Liver (tissue), 3 donors: ENCODE results near the gene UNKL.

Experiments used
- EGR1 ChIP-seq, 2 donors: IDR thresholded peaks; 2 replicates each; pipeline ENCODE4 v1.6.1; 2016 to 2018; ENCODE audit warnings: antibody characterized with exemption in 2 of 2, low read depth in 2 of 2
- FOXA1 ChIP-seq: IDR thresholded peaks from 2 replicates; pipeline ENCODE4 v1.6.1; 2016; ENCODE audit warnings: antibody characterized with exemption
- HNF4A ChIP-seq, 2 donors: conservative IDR thresholded peaks; 2 replicates each; pipeline ENCODE4 v1.6.1; 2016; ENCODE audit warnings: antibody characterized with exemption in 2 of 2, mild to moderate bottlenecking in 2 of 2
- RAD21 ChIP-seq, 2 donors: IDR thresholded peaks; 2 replicates each; pipeline ENCODE4 v1.6.1; 2016; ENCODE audit warnings: antibody characterized with exemption in 2 of 2, mild to moderate bottlenecking in 2 of 2
- RXRA ChIP-seq, 2 donors: IDR thresholded peaks; 2 replicates each; pipeline ENCODE4 v1.6.1; 2017 to 2018; ENCODE audit warnings: antibody characterized with exemption in 2 of 2, mild to moderate bottlenecking in 1 of 2
- SP1 ChIP-seq: IDR thresholded peaks from 2 replicates; pipeline ENCODE4 v1.6.1; 2018; ENCODE audit warnings: antibody characterized with exemption, mild to moderate bottlenecking
- TAF1 ChIP-seq: conservative IDR thresholded peaks from 2 replicates; pipeline ENCODE4 v1.6.1; 2016; ENCODE audit warnings: antibody characterized with exemption, mild to moderate bottlenecking
- YY1 ChIP-seq: IDR thresholded peaks from 2 replicates; pipeline ENCODE4 v1.6.1; 2016; ENCODE audit warnings: antibody characterized with exemption, mild to moderate bottlenecking
- TF ChIP-seq, protein P1 (sequence below): fragments of 150-350 bp; IDR thresholded peaks from 2 replicates; pipeline ENCODE4 v1.5.1; 2017; ENCODE audit warnings: improper control_type of control experiment, low read depth, low read length; ENCODE audit not compliant: missing input control
- TF ChIP-seq, protein P2 (sequence below): IDR thresholded peaks from 2 replicates; pipeline ENCODE4 v1.6.1; 2016; ENCODE audit warnings: antibody characterized with exemption
- TF ChIP-seq, protein P3 (sequence below): IDR thresholded peaks from 2 replicates; pipeline ENCODE4 v1.6.1; 2016; ENCODE audit warnings: antibody characterized with exemption, mild to moderate bottlenecking
- donor health status: healthy.
- donor health status: healthy.

- TF ChIP-seq, protein P1, sequence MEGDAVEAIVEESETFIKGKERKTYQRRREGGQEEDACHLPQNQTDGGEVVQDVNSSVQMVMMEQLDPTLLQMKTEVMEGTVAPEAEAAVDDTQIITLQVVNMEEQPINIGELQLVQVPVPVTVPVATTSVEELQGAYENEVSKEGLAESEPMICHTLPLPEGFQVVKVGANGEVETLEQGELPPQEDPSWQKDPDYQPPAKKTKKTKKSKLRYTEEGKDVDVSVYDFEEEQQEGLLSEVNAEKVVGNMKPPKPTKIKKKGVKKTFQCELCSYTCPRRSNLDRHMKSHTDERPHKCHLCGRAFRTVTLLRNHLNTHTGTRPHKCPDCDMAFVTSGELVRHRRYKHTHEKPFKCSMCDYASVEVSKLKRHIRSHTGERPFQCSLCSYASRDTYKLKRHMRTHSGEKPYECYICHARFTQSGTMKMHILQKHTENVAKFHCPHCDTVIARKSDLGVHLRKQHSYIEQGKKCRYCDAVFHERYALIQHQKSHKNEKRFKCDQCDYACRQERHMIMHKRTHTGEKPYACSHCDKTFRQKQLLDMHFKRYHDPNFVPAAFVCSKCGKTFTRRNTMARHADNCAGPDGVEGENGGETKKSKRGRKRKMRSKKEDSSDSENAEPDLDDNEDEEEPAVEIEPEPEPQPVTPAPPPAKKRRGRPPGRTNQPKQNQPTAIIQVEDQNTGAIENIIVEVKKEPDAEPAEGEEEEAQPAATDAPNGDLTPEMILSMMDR, result no peak
- TF ChIP-seq, protein P2, sequence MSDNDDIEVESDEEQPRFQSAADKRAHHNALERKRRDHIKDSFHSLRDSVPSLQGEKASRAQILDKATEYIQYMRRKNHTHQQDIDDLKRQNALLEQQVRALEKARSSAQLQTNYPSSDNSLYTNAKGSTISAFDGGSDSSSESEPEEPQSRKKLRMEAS, result no peak
- TF ChIP-seq RAD21 (IDR thresholded peaks at IDR 0.05) (no peak), EGR1 (IDR thresholded peaks at IDR 0.05; ENCODE audit: low read depth in 2 of 2) (no peak), YY1 (no peak), HNF4A (conservative IDR thresholded peaks at IDR 0.05) (no peak), SP1 (no peak), FOXA1 (no peak), TAF1 (no peak), RXRA (IDR thresholded peaks at IDR 0.05) (no peak)
- TF ChIP-seq, protein P3, sequence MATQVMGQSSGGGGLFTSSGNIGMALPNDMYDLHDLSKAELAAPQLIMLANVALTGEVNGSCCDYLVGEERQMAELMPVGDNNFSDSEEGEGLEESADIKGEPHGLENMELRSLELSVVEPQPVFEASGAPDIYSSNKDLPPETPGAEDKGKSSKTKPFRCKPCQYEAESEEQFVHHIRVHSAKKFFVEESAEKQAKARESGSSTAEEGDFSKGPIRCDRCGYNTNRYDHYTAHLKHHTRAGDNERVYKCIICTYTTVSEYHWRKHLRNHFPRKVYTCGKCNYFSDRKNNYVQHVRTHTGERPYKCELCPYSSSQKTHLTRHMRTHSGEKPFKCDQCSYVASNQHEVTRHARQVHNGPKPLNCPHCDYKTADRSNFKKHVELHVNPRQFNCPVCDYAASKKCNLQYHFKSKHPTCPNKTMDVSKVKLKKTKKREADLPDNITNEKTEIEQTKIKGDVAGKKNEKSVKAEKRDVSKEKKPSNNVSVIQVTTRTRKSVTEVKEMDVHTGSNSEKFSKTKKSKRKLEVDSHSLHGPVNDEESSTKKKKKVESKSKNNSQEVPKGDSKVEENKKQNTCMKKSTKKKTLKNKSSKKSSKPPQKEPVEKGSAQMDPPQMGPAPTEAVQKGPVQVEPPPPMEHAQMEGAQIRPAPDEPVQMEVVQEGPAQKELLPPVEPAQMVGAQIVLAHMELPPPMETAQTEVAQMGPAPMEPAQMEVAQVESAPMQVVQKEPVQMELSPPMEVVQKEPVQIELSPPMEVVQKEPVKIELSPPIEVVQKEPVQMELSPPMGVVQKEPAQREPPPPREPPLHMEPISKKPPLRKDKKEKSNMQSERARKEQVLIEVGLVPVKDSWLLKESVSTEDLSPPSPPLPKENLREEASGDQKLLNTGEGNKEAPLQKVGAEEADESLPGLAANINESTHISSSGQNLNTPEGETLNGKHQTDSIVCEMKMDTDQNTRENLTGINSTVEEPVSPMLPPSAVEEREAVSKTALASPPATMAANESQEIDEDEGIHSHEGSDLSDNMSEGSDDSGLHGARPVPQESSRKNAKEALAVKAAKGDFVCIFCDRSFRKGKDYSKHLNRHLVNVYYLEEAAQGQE, result no peak
Measured at GRCh38 chr16:1398826-1399581, 15.5 kb downstream of the UNKL start.
